Measurements from ENCODE around the gene SLFN13.
"Not testable (repeated sequence)": the region's sequence is repeated elsewhere in the genome, so short reads cannot be mapped to it uniquely, and the experiment has no call there.

The SLFN13 gene, protein sequence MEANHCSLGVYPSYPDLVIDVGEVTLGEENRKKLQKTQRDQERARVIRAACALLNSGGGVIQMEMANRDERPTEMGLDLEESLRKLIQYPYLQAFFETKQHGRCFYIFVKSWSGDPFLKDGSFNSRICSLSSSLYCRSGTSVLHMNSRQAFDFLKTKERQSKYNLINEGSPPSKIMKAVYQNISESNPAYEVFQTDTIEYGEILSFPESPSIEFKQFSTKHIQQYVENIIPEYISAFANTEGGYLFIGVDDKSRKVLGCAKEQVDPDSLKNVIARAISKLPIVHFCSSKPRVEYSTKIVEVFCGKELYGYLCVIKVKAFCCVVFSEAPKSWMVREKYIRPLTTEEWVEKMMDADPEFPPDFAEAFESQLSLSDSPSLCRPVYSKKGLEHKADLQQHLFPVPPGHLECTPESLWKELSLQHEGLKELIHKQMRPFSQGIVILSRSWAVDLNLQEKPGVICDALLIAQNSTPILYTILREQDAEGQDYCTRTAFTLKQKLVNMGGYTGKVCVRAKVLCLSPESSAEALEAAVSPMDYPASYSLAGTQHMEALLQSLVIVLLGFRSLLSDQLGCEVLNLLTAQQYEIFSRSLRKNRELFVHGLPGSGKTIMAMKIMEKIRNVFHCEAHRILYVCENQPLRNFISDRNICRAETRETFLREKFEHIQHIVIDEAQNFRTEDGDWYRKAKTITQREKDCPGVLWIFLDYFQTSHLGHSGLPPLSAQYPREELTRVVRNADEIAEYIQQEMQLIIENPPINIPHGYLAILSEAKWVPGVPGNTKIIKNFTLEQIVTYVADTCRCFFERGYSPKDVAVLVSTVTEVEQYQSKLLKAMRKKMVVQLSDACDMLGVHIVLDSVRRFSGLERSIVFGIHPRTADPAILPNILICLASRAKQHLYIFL

DNA sequence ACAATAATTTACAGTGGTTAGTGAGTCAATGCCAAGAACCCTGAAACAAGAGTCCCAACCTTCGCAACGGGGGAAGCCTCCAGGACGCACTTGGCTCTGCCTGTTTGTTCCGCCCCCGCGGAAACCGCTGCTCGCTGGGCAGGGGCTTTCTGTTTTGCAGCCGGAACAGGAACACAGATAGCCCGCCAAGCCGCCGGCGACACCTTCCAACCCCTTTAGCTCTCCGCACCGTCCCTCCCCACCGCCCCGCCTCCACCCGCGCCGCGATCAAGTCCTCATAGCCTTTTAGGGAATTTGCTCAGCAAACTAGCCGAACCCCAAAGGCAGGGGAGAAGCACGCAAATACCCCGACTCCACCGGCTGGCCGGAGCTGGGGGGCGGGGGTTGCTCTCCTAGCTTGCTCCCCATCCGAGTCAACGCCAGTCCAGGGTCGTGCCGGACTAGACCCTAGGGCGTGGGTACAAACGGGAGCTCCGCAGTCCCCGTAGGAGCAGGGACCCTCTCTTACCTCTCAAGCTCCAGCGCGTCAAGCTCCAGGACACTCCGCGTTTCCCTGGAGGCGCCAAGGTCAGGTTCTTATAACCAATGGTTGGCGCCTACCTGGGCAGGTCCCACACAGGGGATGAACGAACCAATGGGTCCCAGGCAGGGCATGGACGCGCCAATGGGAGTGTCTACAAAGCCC, at the start of gene SLFN13:
Gene SLFN13 (minus strand): TSS at position 553 of the 685 bp plus-strand sequence. CDS start 3,086 bp downstream, outside the sequence.
- peak; percentile 83 for DNase-seq (ENCODE audit: low spot score)

- DNase-seq (ENCODE audit: low spot score), result no peak
These were observed 48.1 kb upstream of the SLFN13 start for GRCh38 chr17:35496451-35497290.

GRCh38 chr17:35493040-35493439, 44.5 kb upstream of the SLFN13 start:
- no peak for DNase-seq (ENCODE audit: low spot score)

GRCh38 chr17:35491417-35491816, 42.9 kb upstream of the SLFN13 start:
- DNase-seq (ENCODE audit: low spot score), result no peak

- no peak for DNase-seq (ENCODE audit: low spot score)
These were observed 41.4 kb upstream of the SLFN13 start for GRCh38 chr17:35489944-35490343.

DNA sequence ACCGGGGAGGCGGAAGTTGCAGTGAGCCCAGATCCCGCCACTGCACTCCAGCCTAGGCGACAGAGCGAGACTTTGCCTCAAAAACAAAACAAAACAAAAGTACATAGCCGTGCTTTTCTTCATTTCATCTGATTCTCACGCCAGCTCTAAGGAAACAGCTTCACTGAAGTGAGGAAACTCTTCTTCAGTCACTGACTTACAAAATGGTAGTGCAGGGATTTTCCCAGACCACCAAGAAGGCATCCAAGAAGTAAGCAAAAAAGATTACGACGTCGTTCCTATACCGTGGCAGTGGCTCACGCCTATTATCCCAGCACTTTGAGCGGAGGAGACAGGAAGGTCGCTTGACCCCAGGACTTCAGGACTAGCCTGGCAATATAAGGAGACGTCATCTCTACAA, 40.4 kb upstream of the SLFN13 start:
- DNase-seq (ENCODE audit: low spot score), result no peak

GRCh38 chr17:35486920-35487732, 38.6 kb upstream of the SLFN13 start:
- peak; percentile 74 for DNase-seq (ENCODE audit: low spot score)

GRCh38 chr17:35479271-35479670, 30.7 kb upstream of the SLFN13 start:
- no peak for DNase-seq (ENCODE audit: low spot score)

DNA sequence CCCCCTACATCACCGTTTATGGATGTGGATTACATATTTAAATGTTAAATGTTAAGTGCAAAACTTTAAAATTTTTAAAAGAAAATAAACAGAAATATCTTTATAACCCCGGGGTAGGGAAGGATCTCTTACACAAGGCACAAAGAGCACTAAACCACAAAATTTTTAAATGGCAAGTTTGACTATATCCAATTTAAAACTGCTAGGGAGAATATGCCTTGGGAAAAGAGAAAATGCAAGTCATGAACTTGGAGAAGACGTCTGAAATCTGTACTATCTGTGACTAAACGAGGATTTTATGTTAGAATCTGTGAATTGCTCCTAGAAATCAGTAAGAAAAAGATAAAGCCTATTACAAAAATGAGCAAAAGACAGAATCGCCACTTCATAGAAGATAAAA, 28.7 kb upstream of the SLFN13 start:
- no peak for DNase-seq (ENCODE audit: low spot score)

GRCh38 chr17:35476283-35476820, 27.8 kb upstream of the SLFN13 start:
- DNase-seq (ENCODE audit: low spot score), result no peak

DNA sequence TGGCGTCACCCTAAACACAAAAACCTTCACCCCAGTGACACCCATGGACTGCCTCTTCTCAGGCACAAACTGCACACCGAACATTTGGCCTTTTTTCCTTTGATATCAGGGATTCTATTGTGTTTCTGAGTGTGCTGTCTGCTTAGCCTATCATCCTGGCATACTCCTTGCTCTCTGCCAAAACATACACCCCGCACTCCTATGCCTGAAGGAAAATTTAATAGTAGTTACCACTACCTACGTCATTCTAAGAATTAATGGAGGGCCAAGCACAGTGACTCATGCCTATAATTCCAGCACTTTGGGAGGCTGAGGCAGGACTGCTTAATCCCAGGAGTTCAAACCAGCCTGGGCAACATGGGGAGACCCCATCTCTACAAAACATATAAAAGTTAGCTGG, 19.9 kb upstream of the SLFN13 start:
- DNase-seq (ENCODE audit: low spot score), result no peak

- DNase-seq (ENCODE audit: low spot score), result peak; percentile 45
These were observed 19.3 kb upstream of the SLFN13 start for GRCh38 chr17:35467824-35468223.

GRCh38 chr17:35460354-35460851, 11.8 kb upstream of the SLFN13 start:
- DNase-seq (ENCODE audit: low spot score), result peak; percentile 60

GRCh38 chr17:35454035-35454434, 5.5 kb upstream of the SLFN13 start:
- not testable (repeated sequence) for DNase-seq (ENCODE audit: low spot score)

GRCh38 chr17:35453171-35453570, 4.6 kb upstream of the SLFN13 start:
- no peak for DNase-seq (ENCODE audit: low spot score)

GRCh38 chr17:35449371-35449931, 885 bp upstream of the SLFN13 start:
- DNase-seq (ENCODE audit: low spot score), result no peak

- no peak for DNase-seq (ENCODE audit: low spot score)
These were observed 297 bp upstream of the SLFN13 start for GRCh38 chr17:35448899-35449227.

DNA sequence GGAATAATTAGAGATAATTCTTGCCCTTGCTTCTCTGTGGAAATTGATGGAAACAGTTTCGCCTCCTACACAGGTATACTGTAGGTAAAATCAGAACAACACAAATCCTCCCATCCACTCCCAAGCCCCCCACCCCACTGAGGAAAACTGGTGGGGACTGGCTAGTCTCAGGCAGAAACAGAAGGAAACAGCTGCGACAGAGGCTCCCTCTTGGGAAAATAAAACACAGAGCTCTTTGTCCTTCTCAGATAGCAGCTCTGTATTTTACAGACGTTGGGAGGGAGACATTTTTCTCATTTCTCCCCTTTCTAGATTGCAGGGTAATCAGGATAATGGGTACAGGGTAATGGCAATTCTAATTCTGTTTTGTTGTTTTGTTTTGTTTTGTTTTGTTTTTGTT, 1.1 kb downstream of the SLFN13 start:
- no peak for DNase-seq (ENCODE audit: low spot score)

DNA sequence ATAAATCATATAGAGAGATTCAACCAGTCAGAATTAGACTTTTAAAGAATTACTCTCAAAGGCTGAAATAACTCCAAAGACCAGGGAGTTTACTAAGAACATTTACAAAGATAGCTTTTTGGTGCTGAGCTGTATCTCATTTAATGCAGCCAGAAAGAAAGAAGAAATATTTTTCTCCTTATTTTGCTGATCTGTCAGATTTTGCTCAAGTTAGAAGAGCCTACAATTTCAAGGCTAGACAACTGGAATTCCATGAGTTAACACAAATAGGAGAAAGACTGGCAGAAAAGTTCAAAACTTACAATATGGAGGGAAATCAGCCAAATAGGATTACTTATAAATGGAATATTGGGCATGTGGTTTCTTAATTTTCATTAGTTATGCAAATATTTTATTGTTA, 10.1 kb downstream of the SLFN13 start:
- DNase-seq (ENCODE audit: low spot score), result no peak
